Osteocyte (in vitro differentiated cells): ENCODE results near the gene DUS4L. TPM values are rescaled to one million over a fixed set of nuclear protein-coding genes. Genes with fewer than 3 reads are reported as not detected.

Source experiments
- DNase-seq: peaks from one replicate; pipeline ENCODE4 v3.0.0; 2021; ENCODE audit warnings: mixed read lengths; ENCODE audit not compliant: unreplicated experiment; ENCODE audit errors: extremely low spot score
- H3K27ac Mint-ChIP-seq: one replicate; pipeline ENCODE4 v1.8.0; 2021; ENCODE audit warnings: mild to moderate bottlenecking, mixed read lengths; ENCODE audit not compliant: unreplicated experiment
- H3K27me3 Mint-ChIP-seq: one replicate; pipeline ENCODE4 v1.8.0; 2021; ENCODE audit warnings: mixed read lengths; ENCODE audit not compliant: unreplicated experiment
- H3K36me3 Mint-ChIP-seq: one replicate; pipeline ENCODE4 v1.8.0; 2021; ENCODE audit warnings: mixed read lengths; ENCODE audit not compliant: unreplicated experiment
- H3K4me1 Mint-ChIP-seq: one replicate; pipeline ENCODE4 v1.8.0; 2021; ENCODE audit warnings: mixed read lengths; ENCODE audit not compliant: unreplicated experiment
- H3K4me3 Mint-ChIP-seq: one replicate; pipeline ENCODE4 v1.8.0; 2021; ENCODE audit warnings: mild to moderate bottlenecking, moderate library complexity, mixed read lengths; ENCODE audit not compliant: unreplicated experiment
- H3K9me3 Mint-ChIP-seq: one replicate; pipeline ENCODE4 v1.8.0; 2021; ENCODE audit warnings: mixed read lengths; ENCODE audit not compliant: unreplicated experiment
- CTCF ChIP-seq: fragments of 200-600 bp; sonication (generic); IDR thresholded peaks from 2 replicates; pipeline ENCODE4 v1.5.0; 2021; ENCODE audit warnings: antibody characterized with exemption, mild to moderate bottlenecking, moderate library complexity
- total RNA-seq: library from RNA; stranded (reverse); gene quantifications from 2 replicates; pipeline ENCODE4 v1.2.1, GENCODE V29; 2021

Gene DUS4L
- total RNA-seq, 1 donor from 2014 or later, result 7.9 TPM

GRCh38 chr7:107591421-107591820 is 27.6 kb downstream of the DUS4L start:
- H3K27ac Mint-ChIP-seq, result no peak overlapping the region
- no peak for TF ChIP-seq CTCF
- no peak for DNase-seq
- H3K4me3 Mint-ChIP-seq, result no peak overlapping the region
- no peaks in the 10 kb centered on the region for H3K27me3 Mint-ChIP-seq
- H3K36me3 Mint-ChIP-seq, result peaks cover 24% of the 10 kb centered on the region
- peaks cover 14% of the 10 kb centered on the region for H3K4me1 Mint-ChIP-seq
- H3K9me3 Mint-ChIP-seq, result no peaks in the 10 kb centered on the region

- Mint-ChIP-seq H3K4me3 (no peak overlapping the region), H3K36me3 (peaks cover 25% of the 10 kb centered on the region), H3K9me3 (no peaks in the 10 kb centered on the region), H3K27me3 (no peaks in the 10 kb centered on the region), H3K27ac (no peak overlapping the region), H3K4me1 (peaks cover 14% of the 10 kb centered on the region)
- no peak for DNase-seq
- TF ChIP-seq CTCF, result no peak
Observed at GRCh38 chr7:107592361-107593024, 28.7 kb downstream of the DUS4L start.

- Mint-ChIP-seq H3K36me3 (peaks cover 29% of the 10 kb centered on the region), H3K4me1 (peaks cover 14% of the 10 kb centered on the region), H3K4me3 (no peak overlapping the region), H3K9me3 (no peaks in the 10 kb centered on the region), H3K27me3 (no peaks in the 10 kb centered on the region), H3K27ac (no peak overlapping the region)
- TF ChIP-seq CTCF, result no peak
- DNase-seq, result no peak
Observed at GRCh38 chr7:107593025-107593410, 29.2 kb downstream of the DUS4L start.

GRCh38 chr7:107594961-107595737 is 31.4 kb downstream of the DUS4L start:
- Mint-ChIP-seq H3K4me1 (peaks cover 14% of the 10 kb centered on the region), H3K36me3 (peaks cover 21% of the 10 kb centered on the region), H3K9me3 (no peaks in the 10 kb centered on the region), H3K27ac (peak overlapping the region; percentile 93), H3K27me3 (no peaks in the 10 kb centered on the region), H3K4me3 (peak overlapping the region; percentile 9)
- no peak for DNase-seq
- TF ChIP-seq CTCF, result no peak

- DNase-seq, result no peak
- no peak for TF ChIP-seq CTCF
- Mint-ChIP-seq H3K9me3 (no peaks in the 10 kb centered on the region), H3K4me1 (peaks cover 14% of the 10 kb centered on the region), H3K4me3 (no peak overlapping the region), H3K27ac (no peak overlapping the region), H3K27me3 (no peaks in the 10 kb centered on the region), H3K36me3 (peaks cover 25% of the 10 kb centered on the region)
Observed at GRCh38 chr7:107596881-107597581, 33.3 kb downstream of the DUS4L start.
